Measurements from ENCODE around the gene DSC3.

Gene DSC3

GRCh38 chr18:30967701-30968100 lies 74.8 kb downstream of the DSC3 start:
- Histone ChIP-seq H3K9ac (no peak overlapping the region), H3K4me1 (no peaks in the 10 kb centered on the region), H3K79me2 (no peaks in the 10 kb centered on the region), H2AFZ (no peak overlapping the region), H3K27ac (no peak overlapping the region), H3K4me2 (ENCODE audit: low read length) (no peak overlapping the region), H3K27me3 (ENCODE audit: control insufficient read depth, insufficient read depth, low read length) (no peaks in the 10 kb centered on the region), H3K36me3 (ENCODE audit: control insufficient read depth, insufficient read depth, low read length) (no peaks in the 10 kb centered on the region), H3K9me3 (ENCODE audit: control insufficient read depth, low read length) (no peaks in the 10 kb centered on the region), H3K4me3 (ENCODE audit: low read depth, low read length) (no peak overlapping the region)
- TF ChIP-seq, protein P1, sequence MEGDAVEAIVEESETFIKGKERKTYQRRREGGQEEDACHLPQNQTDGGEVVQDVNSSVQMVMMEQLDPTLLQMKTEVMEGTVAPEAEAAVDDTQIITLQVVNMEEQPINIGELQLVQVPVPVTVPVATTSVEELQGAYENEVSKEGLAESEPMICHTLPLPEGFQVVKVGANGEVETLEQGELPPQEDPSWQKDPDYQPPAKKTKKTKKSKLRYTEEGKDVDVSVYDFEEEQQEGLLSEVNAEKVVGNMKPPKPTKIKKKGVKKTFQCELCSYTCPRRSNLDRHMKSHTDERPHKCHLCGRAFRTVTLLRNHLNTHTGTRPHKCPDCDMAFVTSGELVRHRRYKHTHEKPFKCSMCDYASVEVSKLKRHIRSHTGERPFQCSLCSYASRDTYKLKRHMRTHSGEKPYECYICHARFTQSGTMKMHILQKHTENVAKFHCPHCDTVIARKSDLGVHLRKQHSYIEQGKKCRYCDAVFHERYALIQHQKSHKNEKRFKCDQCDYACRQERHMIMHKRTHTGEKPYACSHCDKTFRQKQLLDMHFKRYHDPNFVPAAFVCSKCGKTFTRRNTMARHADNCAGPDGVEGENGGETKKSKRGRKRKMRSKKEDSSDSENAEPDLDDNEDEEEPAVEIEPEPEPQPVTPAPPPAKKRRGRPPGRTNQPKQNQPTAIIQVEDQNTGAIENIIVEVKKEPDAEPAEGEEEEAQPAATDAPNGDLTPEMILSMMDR (IDR thresholded peaks at IDR 0.05), result no peak

- Histone ChIP-seq H3K9me3 (ENCODE audit: control insufficient read depth, low read length) (no peaks in the 10 kb centered on the region), H3K27ac (no peak overlapping the region), H3K36me3 (ENCODE audit: control insufficient read depth, insufficient read depth, low read length) (no peaks in the 10 kb centered on the region), H3K79me2 (no peaks in the 10 kb centered on the region), H3K4me2 (ENCODE audit: low read length) (no peak overlapping the region), H3K27me3 (ENCODE audit: control insufficient read depth, insufficient read depth, low read length) (no peaks in the 10 kb centered on the region), H3K9ac (no peak overlapping the region), H2AFZ (no peak overlapping the region), H3K4me3 (ENCODE audit: low read depth, low read length) (no peak overlapping the region), H3K4me1 (no peaks in the 10 kb centered on the region)
- TF ChIP-seq, protein P1 (IDR thresholded peaks at IDR 0.05), result no peak
These were observed 77.3 kb downstream of the DSC3 start for GRCh38 chr18:30965237-30965636.

DNA sequence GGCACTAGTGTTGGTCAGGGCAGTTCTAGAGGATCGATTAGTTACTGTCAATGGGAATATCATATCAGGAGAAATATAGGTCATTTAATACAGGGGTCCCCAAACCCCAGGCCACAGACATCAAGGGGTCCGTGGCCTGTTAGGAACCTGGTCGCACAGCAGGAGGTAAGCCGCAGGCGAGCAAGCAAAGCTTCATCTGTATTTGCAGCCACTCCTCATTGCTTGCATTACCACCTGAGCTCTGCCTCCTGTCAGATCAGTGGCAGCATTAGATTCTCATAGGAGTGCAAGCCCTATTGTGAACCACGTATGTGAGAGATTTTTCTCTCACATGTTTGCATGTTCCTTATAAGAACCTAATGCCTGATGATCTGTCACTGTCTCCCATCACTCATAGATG lies 81.9 kb downstream of the DSC3 start:
- TF ChIP-seq, protein P1 (IDR thresholded peaks at IDR 0.05), result no peak
- Histone ChIP-seq H3K9ac (no peak overlapping the region), H3K9me3 (ENCODE audit: control insufficient read depth, low read length) (no peaks in the 10 kb centered on the region), H3K27me3 (ENCODE audit: control insufficient read depth, insufficient read depth, low read length) (no peaks in the 10 kb centered on the region), H2AFZ (no peak overlapping the region), H3K79me2 (no peaks in the 10 kb centered on the region), H3K27ac (no peak overlapping the region), H3K4me3 (ENCODE audit: low read depth, low read length) (no peak overlapping the region), H3K4me2 (ENCODE audit: low read length) (no peak overlapping the region), H3K4me1 (peaks cover 6% of the 10 kb centered on the region), H3K36me3 (ENCODE audit: control insufficient read depth, insufficient read depth, low read length) (no peaks in the 10 kb centered on the region)

GRCh38 chr18:30957066-30957465 lies 85.5 kb downstream of the DSC3 start:
- no peaks in the 10 kb centered on the region for H3K79me2 ChIP-seq

DNA sequence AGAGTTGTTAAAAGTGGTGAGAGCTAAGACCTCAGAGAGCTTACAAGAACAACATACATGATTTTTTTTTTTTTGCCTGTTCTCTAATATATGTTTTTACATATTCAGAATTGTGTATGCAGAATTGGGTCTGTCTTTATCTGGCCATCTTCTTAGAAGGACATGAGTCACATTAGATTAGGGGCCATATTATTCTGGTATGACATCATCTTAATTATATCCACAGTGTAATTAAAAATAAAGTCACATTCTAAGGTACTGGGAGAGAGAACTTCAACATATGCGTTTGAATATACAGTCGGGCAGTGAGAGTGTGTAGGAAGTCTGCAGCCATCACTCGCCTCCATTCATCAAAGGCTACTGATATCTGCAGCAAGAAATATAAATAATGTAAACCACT lies 88.3 kb downstream of the DSC3 start:
- Histone ChIP-seq H3K36me3 (ENCODE audit: control insufficient read depth, insufficient read depth, low read length) (no peaks in the 10 kb centered on the region), H3K27me3 (ENCODE audit: control insufficient read depth, insufficient read depth, low read length) (no peaks in the 10 kb centered on the region), H2AFZ (no peak overlapping the region), H3K27ac (no peak overlapping the region), H3K79me2 (no peaks in the 10 kb centered on the region), H3K9me3 (ENCODE audit: control insufficient read depth, low read length) (no peaks in the 10 kb centered on the region), H3K4me3 (ENCODE audit: low read depth, low read length) (no peak overlapping the region), H3K4me1 (peaks cover 6% of the 10 kb centered on the region), H3K9ac (no peak overlapping the region), H3K4me2 (ENCODE audit: low read length) (no peak overlapping the region)
- TF ChIP-seq, protein P1 (IDR thresholded peaks at IDR 0.05), result no peak

More at GRCh38 chr18:30957066-30957465, 85.5 kb downstream of the DSC3 start:
- Histone ChIP-seq H3K4me1 (peaks cover 6% of the 10 kb centered on the region), H3K27me3 (ENCODE audit: control insufficient read depth, insufficient read depth, low read length) (no peaks in the 10 kb centered on the region), H3K4me2 (ENCODE audit: low read length) (no peak overlapping the region), H3K27ac (no peak overlapping the region), H3K9me3 (ENCODE audit: control insufficient read depth, low read length) (no peaks in the 10 kb centered on the region), H2AFZ (no peak overlapping the region), H3K36me3 (ENCODE audit: control insufficient read depth, insufficient read depth, low read length) (no peaks in the 10 kb centered on the region), H3K9ac (no peak overlapping the region), H3K4me3 (ENCODE audit: low read depth, low read length) (no peak overlapping the region)
- TF ChIP-seq, protein P1 (IDR thresholded peaks at IDR 0.05), result no peak

Data from parathyroid adenoma (tissue), 2 donors.